Left hindlimb (tissue), 1 donor: Measurements from ENCODE around the gene CCR4.
"Not testable (repeated sequence)": the region's sequence is repeated elsewhere in the genome, so short reads cannot be mapped to it uniquely, and the experiment has no call there.

Experiments used
- DNase-seq: peaks from one replicate; pipeline ENCODE4 v3.0.0-alpha.2; 2018

CCR4 gene

GRCh38 chr3:32951410-32951811 is at the start of gene CCR4:
TSS of gene CCR4 (plus strand) at chr3:32951644. CDS start at chr3:32953423, 1,779 bp downstream.
- DNase-seq: no peak

GRCh38 chr3:32902887-32903371 is 48.5 kb upstream of the CCR4 start:
- peak; percentile 35 for DNase-seq

- no peak for DNase-seq
Measured at GRCh38 chr3:32903953-32904352, 47.5 kb upstream of the CCR4 start.

GRCh38 chr3:32909999-32910398 is 41.4 kb upstream of the CCR4 start:
- DNase-seq: no peak

- DNase-seq: no peak
Measured at GRCh38 chr3:32910954-32911353, 40.5 kb upstream of the CCR4 start.

GRCh38 chr3:32912046-32912445 is 39.4 kb upstream of the CCR4 start:
- no peak for DNase-seq

DNA sequence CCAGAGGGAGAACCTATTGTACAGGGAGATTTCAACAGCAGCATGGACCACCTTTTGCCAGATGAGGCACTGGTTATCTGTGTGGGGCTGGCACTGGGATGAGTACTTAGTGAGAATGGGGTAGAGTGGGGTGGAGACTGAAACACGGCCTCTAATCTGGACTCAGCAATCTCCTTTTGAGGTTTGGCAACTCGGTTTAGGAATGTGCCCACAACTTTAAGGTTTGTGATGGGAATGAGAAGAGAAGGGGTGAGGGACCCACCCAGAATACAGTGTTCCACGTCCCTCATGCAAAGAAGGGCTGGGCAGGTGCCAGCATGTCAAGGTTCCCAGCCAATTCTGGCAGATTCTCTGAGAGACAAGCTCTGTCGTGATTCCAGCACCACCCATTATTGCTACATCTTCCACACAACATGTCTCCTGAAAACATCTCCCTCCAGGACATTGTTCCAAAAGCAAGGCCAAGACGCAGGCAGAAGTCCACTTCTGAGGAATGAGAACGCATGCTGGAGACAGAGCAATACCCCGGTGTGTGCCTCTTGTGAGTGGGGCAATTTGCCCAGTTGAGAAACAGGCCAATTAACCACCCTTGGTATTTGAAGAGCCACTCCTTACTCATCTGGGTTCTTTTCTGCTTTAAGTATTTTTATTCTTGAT is 37.5 kb upstream of the CCR4 start:
- DNase-seq: peak; percentile 47

DNA sequence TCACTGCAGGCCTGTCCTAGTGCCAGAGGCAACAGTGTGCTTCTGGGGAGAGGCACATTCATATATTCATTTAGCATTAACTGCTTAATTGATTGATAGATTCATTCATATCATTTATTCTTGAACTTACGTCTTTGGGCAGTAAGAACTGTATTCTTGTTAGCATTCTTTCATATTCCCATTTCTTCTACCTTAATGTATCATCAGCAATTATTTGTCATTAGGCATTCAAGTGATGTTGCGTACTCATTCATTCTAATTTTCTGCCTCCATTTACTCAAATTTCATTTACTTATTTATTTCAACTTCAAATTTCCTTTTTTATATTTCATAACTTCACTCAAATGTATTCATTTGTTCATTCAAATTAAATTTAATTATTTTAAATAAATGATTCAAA is 31.5 kb upstream of the CCR4 start:
- no peak for DNase-seq

DNA sequence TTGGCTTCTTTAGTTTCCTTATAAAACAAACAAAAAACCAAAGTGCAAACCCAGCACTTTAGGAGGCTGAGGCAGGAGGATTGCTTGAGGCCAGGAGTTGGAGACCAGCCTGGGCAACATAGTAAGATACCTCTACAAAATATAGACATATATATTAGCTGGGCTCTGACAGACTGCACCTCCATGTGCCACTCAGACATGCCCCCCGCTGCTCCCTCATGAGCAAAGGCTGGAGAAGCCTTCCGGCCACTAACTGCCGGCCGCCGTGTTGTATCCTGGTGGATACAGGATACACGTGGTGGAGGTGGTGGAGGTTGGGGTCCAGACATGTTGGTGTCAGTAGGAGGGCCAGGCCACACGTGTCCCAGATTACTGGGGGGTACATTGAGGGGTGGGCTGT is 29.4 kb upstream of the CCR4 start:
- DNase-seq: no peak

- no peak for DNase-seq
Measured at GRCh38 chr3:32930161-32930560, 21.3 kb upstream of the CCR4 start.

- DNase-seq: not testable (repeated sequence)
Measured at GRCh38 chr3:32931273-32931672, 20.2 kb upstream of the CCR4 start.

DNA sequence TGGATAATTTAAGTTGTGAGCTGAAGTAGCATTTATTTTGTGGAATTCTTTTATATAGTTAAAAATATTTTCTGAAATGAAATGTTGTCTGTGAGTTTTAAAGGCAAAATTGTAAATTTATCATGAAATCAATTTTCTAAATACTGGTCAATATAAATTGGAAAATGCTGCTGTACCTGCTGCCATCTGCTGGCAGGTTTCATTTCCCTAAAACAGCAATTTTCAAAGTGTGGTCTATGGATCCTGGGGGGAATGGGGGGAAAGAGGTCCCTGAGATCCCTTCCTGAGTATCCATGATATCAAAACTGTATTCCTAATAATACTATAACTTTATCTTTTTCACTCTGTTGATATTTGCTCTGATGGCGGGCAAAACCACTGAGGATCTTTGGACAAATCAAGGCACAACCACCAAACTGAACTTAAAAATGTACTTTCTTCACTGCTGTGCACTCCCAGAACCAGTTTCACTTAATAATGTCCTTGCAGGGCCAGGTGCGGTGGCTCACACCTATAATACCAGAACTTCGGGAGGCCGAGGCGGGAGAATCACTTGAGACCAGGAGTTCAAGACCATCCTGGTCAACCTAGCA is 17.2 kb upstream of the CCR4 start:
- no peak for DNase-seq

GRCh38 chr3:32937331-32937730 is 14.1 kb upstream of the CCR4 start:
- no peak for DNase-seq

GRCh38 chr3:32939531-32940284 is 11.7 kb upstream of the CCR4 start:
- DNase-seq: not testable (repeated sequence)

GRCh38 chr3:32940726-32941125 is 10.7 kb upstream of the CCR4 start:
- DNase-seq: no peak

GRCh38 chr3:32945136-32945535 is 6.3 kb upstream of the CCR4 start:
- DNase-seq: no peak

DNA sequence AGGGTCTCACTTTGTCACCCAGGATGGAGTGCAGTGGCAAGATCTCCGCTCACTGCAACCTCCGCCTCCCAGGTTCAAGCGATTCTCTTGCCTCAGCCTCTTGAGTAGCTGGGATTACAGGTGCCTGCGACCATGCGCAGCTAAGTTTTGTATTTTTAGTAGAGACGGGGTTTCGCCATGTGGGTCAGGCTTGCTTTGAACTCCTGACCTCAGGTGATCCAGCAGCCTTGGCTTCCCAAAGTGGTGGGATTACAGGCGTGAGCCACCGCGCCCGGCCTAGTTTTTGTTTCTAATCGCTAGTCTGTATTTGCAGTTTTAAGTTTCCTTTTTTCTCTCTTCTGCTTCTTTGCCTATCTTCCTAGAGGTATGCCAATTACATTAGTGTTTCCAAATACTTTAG is 5.8 kb upstream of the CCR4 start:
- DNase-seq: not testable (repeated sequence)

GRCh38 chr3:32946973-32947788 is 4.3 kb upstream of the CCR4 start:
- DNase-seq: no peak

DNA sequence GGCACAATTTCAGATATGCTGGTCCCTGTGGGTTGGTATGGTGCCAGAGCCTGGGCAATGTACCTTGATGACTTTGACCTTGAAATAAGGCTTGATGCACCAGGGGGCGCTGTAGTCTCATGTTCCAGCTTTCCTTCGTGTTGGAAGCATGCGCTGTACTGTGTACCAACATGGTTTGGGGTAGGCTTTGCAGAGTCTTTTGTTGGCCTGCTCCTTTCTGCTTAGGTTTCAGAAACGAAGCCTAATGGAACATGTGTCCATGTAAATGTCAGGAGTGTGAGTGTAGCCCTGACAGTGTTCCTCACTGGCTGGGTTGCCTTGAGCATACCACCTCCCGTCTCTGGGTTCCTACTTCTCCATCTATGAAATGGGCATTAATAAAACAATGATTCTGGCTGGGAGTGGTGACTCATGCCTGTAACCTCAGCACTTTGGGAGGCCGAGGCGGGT is 3.6 kb upstream of the CCR4 start:
- DNase-seq: peak; percentile 78

- no peak for DNase-seq
Measured at GRCh38 chr3:32948625-32949445, 2.6 kb upstream of the CCR4 start.

- DNase-seq: no peak
Measured at GRCh38 chr3:32950516-32950915, 928 bp upstream of the CCR4 start.
